ENCODE results near the gene UBXN7.
"Not testable (repeated sequence)": the region's sequence is repeated elsewhere in the genome, so short reads cannot be mapped to it uniquely, and the experiment has no call there.

The UBXN7 gene

DNA sequence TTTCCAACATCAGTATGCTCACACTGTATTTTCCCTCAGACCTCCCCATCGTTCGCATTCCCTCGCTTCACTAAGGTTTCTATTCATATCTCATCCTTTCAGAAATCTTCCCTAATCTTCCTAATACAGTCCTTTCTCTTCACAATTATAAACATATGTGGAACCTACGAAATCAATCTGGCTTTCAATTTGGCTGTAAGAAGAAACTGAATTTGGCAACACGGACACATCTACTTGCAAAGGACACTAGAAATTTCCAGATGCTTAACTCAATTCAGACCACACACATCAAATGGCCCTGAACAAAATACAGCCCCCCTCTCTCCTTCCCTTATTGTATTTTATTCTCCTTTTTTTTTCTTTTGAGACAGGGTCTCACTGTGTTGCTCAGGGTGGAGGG is 54.9 kb downstream of the UBXN7 start:
- no peak for DNase-seq
- intact Hi-C loops (cut with DNase I), result no loop called here

DNA sequence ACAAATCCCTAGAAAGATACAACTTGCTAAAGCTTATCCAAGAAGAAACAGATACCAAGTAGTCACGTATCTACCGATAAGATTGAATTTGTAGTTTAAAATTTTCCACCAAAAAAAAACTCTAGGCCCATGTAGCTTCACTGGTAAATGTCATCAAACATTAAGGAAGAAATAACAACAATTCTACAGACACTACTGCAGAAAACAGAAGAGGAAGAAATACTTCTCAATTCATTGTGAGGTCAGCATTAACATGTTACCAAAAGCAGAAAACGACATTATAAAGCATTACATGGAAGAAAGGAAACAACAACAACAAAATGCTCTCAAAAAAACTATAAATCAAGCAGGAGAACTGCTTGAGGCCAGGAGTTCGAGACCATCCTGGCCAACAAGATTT is 66.5 kb downstream of the UBXN7 start:
- intact Hi-C loops (cut with DNase I), result no loop called here
- DNase-seq, result no peak

DNA sequence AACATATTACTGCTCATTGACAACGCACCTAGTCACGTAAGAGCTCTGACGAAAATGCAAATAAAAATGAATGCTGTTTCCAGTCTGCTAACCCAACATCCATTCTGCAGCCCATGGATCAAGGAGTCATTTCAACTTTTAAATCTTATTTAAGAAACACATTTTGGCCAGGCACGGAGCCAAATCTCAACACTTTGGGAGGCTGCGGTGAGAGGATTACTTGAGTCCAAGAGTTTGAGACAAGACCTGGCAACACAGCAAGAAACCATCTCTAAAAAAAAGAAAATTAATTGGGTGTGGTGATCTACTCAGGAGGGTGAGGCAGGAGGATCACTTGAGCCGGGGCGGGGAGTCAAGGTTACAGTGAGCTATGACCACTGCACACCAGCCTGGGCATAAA is 71.6 kb downstream of the UBXN7 start:
- intact Hi-C loops (cut with DNase I), result no loop called here
- DNase-seq, result no peak

DNA sequence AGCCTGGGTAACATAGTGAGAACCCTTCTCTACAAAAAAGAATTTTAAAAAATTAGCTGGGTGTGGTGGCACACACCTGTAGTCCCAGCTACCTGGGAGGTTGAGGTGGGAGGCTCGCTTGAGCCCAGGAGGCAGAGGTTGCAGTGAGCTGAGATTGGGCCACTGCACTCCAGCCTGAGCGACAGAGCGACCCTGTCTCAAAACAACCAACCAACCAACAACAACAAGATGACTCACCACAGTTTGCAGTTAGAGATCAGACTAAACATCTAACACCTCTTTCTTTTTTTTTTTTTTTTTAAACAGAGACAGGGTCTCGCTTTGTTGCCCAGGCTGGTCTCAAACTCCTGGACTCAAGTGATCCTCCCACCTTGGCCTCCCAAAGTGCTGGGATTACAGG is 73.7 kb downstream of the UBXN7 start:
- intact Hi-C loops (cut with DNase I); DNase-seq: not testable (repeated sequence)

DNA sequence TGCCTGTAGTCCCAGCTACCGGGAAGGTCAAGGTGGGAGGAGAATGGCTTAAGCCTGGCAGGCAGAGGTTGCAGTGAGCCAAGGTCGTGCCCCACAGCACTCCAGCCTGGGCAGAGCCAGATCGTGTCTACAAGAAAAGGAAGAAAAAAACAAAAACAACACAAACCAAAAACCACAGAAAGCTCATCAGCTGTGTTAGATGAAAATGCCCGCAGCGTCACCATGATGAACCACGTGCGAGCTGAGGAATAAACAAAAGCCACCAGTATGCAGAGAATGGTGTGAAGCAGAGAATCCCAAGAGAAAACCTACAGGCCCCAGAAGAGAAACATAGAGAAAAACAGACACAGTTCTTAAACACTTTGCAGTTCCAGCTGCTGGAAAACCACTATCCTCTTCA is 74.3 kb downstream of the UBXN7 start:
- intact Hi-C loops (cut with DNase I), result no loop called here
- DNase-seq, result no peak

DNA sequence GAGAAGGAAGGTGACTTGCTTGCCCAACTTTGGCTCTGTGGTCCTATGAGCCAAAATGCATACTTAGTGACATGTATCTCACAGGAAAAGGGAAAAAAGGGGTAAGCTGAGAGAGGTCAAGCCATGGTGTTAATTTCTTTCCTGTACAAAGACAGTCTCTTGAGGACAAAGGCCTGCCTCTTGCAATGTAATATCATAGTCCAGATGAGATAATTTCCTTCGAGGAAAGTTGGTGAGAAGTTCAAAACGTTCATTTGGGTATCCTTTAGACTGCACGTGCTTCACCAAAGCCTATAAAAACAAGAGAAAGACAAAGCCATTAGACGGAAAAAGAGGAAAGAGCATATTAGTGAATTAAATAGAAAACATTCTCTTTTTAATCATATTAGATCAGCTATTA is 75.7 kb downstream of the UBXN7 start:
- intact Hi-C loops (cut with DNase I), result no loop called here
- no peak for DNase-seq

DNA sequence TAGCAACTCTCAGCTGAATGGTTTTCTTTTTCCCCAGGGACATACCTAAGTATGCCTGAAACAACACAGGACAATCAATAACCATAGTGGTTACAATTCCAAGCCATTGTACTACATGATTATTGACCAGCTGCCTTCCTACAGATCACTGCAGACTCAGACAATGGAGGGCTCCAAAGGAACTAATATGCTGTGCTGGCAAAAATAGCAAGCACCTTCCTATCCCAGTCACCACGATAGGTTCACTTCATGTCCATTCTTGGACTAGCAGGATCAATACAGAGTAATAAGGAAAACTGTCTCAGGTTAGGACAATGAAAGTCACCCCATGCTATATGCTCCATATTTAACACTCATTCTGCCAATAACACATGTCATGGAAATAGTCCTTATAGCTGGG is 76.6 kb downstream of the UBXN7 start:
- DNase-seq, result no peak
- intact Hi-C loops (cut with DNase I), result no loop called here

DNA sequence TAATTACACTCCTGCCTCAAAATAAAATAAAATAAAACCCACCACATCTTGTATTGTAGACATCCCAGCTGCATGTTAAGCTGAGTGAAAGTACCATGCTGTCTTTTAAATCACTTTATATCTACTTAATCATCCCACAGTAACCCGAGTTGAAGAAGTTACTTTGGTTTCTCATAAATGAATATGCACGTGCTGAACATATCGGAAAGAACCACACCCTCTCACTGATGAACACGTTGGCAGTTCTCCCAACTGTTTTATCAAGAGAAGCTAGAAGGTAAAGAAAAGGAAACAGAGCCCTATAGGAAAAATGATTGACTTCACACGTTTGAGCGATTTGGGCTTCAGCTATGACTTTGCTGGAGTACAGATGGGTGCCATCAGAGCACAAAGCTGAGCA is 78.1 kb downstream of the UBXN7 start:
- no peak for DNase-seq
- intact Hi-C loops (cut with DNase I), result no loop called here

DNA sequence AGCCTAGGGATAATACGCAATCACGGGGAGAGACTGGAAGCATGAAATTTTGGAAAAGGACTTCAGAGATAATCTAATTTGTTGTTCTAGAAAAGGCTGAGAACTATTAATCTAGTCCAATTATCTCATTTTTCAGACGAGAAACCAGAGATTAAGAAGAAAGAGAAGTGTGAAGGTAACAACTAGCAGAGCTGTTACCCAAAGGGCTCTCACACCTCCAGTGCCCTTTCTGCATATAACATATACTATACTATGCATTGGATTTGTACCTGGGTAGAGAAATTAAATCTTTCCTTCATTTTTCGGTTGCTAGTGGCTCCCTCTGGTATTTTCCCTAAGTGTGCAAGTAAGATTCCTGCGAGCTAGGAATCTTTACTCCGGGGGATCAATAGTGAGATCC is 80.7 kb downstream of the UBXN7 start:
- intact Hi-C loops (cut with DNase I), result no loop called here
- DNase-seq, result no peak

DNA sequence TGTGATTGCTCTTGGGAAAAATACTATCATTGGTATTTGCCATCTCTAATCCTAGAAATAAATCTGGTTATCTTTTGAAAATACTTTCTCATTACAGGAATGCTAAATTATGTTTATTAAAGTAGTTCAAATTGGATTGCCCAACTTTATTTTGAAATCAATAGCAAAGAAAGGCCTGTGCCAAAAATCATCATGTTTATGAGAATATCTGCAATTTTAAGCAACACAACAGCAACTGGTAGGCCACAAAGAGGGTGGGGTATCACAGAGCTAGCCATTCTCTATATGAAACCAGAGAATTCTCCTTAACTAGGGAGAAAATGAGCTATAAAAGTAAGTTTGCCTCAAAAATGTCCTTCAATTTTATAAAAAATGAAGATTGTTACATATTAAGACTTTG is 82.2 kb downstream of the UBXN7 start:
- DNase-seq, result no peak
- intact Hi-C loops (cut with DNase I), result no loop called here

DNA sequence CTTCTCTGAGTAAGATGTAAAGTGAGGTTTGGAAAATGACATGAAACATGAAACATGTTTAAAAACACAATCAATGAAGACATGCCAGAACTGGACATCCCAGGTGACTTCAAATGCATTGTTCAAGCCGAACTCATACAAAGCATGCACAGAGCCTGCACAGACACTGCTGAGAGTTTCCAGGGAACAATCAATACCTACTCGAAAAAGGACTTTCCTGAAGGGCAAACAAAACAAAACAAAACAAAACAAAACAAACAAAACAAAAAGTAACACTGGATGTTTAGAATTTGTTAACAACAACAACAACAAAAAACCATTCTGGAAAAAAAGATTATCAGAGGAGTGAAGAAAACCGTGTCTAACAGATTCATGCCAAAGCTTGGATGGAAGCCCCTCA is 83.5 kb downstream of the UBXN7 start:
- intact Hi-C loops (cut with DNase I), result no loop called here
- no peak for DNase-seq

DNA sequence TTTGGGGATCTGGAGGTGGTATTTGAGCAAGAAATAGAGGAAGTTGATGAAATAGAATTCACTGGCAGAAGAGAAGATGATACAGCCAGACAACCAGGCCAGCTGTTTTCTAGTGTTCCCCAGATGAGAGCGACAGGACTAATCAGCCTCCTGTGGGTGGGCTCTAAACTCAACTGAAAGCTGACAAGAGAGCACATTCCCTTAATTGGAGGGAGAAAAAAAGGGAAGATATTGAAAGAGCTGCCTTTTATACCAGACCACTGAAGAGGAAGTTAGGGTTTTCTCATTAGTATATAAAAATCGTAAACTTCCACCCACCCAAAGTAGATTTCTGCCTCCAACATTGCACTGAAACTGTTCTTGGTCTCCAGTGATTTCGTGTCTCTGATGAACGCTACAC is 87.6 kb downstream of the UBXN7 start:
- no peak for DNase-seq
- intact Hi-C loops (cut with DNase I), result no loop called here

DNA sequence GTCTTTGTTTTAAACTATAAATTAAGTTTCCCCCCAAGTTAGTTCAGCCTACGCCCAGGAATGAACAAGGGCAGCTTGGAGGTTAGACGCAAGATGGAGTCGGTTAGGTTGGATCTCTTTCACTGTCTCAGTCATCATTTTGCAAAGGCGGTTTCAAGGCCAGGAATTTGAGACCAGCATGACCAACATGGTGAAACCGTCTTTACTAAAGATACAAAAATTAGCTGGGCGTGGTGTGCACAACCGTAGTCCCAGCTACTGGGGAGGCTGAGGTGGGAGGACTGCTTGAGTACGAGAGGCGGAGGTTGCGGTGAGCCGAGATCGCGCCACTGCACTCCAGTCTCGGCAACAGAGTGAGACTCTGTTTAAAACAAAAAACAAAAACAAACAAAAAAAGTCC is 88.3 kb downstream of the UBXN7 start:
- DNase-seq; intact Hi-C loops (cut with DNase I): not testable (repeated sequence)

DNA sequence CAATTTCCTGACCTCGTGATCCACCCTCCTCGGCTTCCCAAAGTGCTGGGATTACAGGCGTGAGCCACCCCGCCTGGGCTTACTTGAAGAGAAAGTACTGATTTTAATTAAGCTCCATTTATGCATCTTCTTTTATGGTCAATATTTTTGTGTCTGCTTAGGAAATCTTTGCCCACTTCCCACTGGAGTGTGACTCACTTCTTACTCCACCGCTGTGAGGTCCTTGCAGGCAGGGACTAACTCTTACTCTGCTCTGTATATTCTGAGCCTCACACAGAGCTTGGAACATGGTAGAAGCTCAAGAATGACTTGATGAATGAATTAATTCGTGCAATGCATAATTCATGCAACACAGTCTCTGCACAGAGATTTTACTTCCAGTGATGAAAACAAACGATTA is 91.1 kb downstream of the UBXN7 start:
- DNase-seq, result no peak
- intact Hi-C loops (cut with DNase I), result no loop called here

DNA sequence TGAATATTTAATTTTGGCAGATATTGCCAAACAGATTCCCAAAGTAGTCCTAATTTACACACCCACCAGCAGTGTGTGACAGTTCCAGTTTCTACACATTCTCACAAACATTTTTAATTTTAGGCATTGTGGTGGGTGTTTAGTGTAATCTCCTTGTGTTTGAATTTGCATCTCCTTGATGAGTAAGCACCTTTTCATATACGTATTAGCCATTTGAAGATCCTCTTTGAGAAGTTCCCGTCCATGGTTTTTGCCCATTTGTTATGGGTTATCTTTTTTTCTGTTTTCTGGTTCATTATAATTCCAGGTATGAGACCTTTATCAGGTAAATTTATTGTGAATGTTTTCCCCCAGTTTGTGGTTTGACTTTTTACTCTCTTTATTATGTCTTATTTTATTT is 91.8 kb downstream of the UBXN7 start:
- intact Hi-C loops (cut with DNase I), result no loop called here
- no peak for DNase-seq

DNA sequence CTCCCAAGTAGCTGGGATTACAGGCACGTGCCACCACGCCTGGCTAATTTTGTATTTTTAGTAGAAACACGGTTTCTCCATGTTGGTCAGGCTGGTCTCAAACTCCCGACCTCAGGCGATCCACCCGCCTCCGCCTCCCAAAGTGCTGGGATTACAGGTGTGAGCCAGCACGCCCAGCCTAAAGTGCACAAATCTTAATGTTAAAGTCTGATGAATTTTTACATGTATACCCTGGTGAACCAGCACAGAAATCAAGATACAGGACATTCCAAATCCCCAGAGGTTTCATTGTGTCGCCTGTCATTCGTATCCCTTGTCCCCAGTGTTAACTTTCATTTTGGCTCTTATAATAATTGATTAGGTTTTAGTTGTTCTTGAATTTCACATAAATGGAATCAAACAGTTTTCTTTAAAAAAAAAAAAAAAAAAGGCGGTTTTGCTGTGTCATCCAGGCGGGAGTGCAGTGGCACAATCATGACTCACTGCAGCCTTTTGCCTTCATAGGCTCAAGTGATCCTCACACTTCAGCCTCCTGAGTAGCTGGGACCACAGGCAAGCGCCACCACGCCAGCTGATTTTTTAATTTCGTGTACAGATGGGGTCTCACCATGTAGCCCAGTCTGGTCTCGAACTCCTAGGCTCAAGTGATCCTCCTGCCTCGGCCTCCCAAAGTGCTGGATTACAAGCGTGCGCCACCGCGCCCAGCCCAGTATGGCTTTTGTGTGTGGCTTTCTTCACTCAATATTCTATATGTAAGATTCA is 92.6 kb downstream of the UBXN7 start:
- intact Hi-C loops (cut with DNase I), result no loop called here

DNA sequence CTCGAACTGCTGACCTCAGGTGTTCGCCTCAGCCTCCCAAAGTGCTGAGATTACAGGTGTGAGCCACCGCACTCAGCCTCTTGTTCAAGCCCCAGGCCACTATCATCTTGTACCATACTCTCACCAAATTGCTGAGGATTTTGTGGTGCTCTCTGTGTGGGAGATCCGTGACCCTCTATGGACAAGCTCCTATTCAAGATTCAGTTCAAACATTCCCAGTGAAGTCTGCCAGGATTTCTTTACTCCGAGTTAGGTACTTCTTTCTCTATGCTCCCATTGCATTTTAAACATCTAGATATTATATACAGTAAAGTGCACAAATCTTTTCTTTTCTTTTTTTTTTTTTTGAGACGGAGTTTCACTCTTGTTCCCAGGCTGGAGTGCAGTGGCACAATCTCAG is 93.2 kb downstream of the UBXN7 start:
- no peak for DNase-seq
- intact Hi-C loops (cut with DNase I), result no loop called here

More for the DNA sequence above, 92.6 kb downstream of the UBXN7 start:
- DNase-seq, result no peak

DNA sequence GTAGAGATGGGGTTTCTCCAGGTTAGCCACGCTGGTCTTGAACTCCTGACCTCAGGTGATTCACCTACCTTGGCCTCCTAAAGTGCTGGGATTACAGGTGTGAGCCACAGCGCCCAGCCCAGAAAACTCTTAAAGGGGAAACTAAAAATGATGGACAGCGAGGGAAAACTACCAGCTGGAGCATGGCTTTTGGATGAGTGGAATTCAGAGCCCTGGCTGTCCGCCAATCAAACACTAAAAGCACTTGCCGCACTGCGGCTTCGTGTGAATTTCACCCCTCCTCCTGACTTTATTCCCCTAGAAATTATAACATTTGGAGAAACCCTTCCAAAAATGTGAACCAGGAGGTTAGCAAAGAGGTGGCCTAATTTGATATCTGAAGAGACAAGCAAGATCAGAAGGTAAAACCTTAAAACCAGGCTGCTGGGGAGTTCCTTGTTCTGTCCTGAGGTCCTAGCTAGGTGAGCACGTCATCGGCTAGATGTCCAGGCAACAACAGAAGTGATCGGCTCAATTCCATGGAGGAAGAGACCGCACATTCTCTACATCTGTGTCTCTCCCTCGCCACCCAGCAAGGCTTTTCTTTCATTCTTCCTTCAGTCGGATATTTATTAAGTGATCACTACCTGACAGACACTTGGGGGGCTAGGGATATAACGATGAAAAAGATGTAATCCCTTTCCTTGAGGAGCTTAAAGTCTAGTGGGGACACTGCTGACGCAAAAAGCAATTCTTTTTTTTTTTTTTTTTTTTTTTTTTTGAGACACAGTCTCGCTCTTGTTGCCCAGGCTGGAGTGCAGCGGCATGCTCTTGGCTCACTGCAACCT is 95.7 kb downstream of the UBXN7 start:
- intact Hi-C loops (cut with DNase I), result no loop called here

DNA sequence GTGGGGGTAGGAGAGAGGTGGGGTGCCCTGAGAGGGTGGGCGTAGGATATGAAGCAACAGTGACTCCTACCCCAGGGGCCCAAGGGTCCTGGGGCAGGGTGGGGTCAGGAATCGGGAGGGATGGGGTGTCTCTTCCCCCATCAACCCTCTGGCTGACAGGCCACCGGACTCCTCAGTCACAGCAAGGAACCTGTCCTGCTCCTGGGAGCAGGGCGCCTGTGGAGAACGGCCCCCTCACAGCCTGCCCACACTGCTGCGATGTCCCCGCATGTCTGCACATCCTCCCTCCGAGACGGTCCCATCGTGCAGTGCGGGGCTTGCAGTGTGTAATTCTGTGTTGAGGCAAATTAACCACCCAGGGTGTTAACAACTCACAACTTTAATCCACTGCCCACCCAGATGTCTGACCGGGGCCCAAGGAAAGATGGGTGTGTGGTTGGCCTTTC is 96.7 kb downstream of the UBXN7 start:
- no peak for DNase-seq
- intact Hi-C loops (cut with DNase I), result no loop called here

More for the DNA sequence above, 95.7 kb downstream of the UBXN7 start:
- no peak for DNase-seq

DNA sequence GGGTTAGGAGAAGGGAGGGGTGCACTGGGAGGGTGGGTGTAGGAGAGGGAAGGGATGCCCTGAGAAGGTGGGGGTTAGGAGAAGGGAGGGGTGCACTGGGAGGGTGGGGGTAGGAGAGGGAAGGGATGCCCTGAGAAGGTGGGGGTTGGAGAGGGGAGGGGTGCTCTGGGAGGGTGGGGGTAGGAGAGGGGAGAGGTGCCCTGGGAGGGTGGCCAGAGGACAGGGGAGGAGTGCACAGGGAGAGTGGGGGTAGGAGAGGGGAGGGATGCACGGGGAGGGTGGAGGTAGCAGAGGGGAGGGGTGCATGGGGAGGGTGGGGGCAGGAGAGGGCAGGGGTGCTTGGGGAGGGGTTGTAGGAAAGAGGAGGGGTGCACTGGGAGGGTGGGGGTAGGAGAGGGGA is 97.2 kb downstream of the UBXN7 start:
- intact Hi-C loops (cut with DNase I), result no loop called here
- DNase-seq, result no peak

DNA sequence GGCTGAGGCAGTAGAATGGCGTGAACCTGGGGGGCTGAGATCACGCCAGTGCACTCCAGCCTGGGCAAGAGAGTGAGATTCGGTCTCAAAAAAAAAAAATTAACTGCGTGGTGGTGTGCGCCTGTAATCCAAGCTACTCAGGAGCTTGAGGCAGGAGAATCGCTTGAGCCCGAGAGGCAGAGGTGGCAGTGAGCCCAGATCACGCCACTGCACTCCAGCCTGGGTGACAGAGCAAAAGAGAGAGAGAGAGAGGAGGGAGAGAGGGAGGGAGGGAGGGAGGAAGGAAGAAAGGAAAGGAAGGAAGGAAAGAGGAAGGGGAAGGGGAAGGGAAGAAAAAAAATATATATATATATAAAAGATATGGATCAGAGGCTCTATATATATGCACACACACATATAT is 100.1 kb downstream of the UBXN7 start:
- intact Hi-C loops (cut with DNase I), result no loop called here
- DNase-seq, result no peak

Data from head of caudate nucleus (tissue), 42 donors.